Adrenal gland (tissue), 12 donors: Measurements from ENCODE around the gene FBXL12. TPM values are rescaled to one million over a fixed set of nuclear protein-coding genes. Genes with fewer than 3 reads are reported as not detected.
A peak's percentile ranks its signal among the peaks of the same experiment; 100 is the strongest.

Experiments used
- DNase-seq, 7 donors: peaks; one replicate each; pipeline ENCODE4 v3.0.0-alpha.2; 2019 to 2020
- H3K27ac ChIP-seq, 5 donors: fragments of 200-600 bp; sonication (generic) in 4 of 5; 1 replicate in 3 of 5; 2 replicates in 2 of 5; pipeline versions ENCODE4 v1.5.1 to v1.8.0; 2016 to 2020; ENCODE audit warnings: mild to moderate bottlenecking in 1 of 5
- H3K27me3 ChIP-seq: fragments of 200-600 bp; 2 replicates; pipeline ENCODE4 v1.8.0; 2021
- H3K36me3 ChIP-seq, 2 donors: fragments of 200-600 bp; replicated peaks in 1 of 2; 1 replicate in 1 of 2; 2 replicates in 1 of 2; pipeline versions ENCODE4 v1.5.1 to v1.8.0; 2018 to 2022
- H3K4me1 ChIP-seq, 2 donors: fragments of 200-600 bp; replicated peaks in 1 of 2; 1 replicate in 1 of 2; 2 replicates in 1 of 2; pipeline versions ENCODE4 v1.5.1 to v1.8.0; 2018 to 2021
- H3K4me3 ChIP-seq, 4 donors: fragments of 200-600 bp; sonication (generic) in 3 of 4; one replicate each; pipeline ENCODE4 v1.5.1; 2016 to 2018
- H3K9me3 ChIP-seq, 3 donors: fragments of 200-600 bp; sonication (generic) in 1 of 3; replicated peaks in 1 of 3; 1 replicate in 2 of 3; 2 replicates in 1 of 3; pipeline versions ENCODE4 v1.5.1 to v1.8.0; 2016 to 2021
- CTCF ChIP-seq, 6 experiments: fragments of 450-650 bp in 4 of 6; fragments of 200-600 bp in 2 of 6; sonication (generic) in 1 of 6; IDR thresholded peaks; 1 replicate in 5 of 6; 2 replicates in 1 of 6; pipeline versions ENCODE4 v1.5.1 to v1.8.0; 2016 to 2021; ENCODE audit warnings: antibody characterized with exemption in 6 of 6, mild to moderate bottlenecking in 2 of 6, moderate library complexity in 1 of 6
- POLR2A ChIP-seq, 2 donors: fragments of 450-650 bp; IDR thresholded peaks; one replicate each; pipeline ENCODE4 v1.6.1; 2017; ENCODE audit warnings: antibody characterized with exemption in 2 of 2, mild to moderate bottlenecking in 2 of 2, moderate library complexity in 1 of 2
- WGBS, 4 donors: extraction: QIAGEN DNeasy Blood & Tissue Kit in 2 of 4; methylation state at CpG; one replicate each; pipeline versions ENCODE4 v1.1.5 to v1.1.7; 2013 to 2017; 5-methylcytosine and 5-hydroxymethylcytosine counted together
- intact Hi-C, 2 donors: fragments of 100-400 bp; cut with DNase I; formaldehyde crosslinking; loops; one replicate each; pipeline versions ENCODE4 v1.14.1 to v1.15.0; 2022 to 2023
- polyA plus RNA-seq, 3 donors: library from polyadenylated mRNA; stranded (reverse); fragments of 200-250 nt in 2 of 3; fragments of 350-450 nt in 1 of 3; fragmentation: Illumina TruSeq in 1 of 3; extraction: RNeasy Lipid Tissue Mini Kit (QIAGEN cat#74804) in 1 of 3; gene quantifications; one replicate each; pipeline ENCODE4 v1.2.3, GENCODE V29; 2013 to 2014
- total RNA-seq, 9 donors: library from RNA; depleted of rRNA in 4 of 9; stranded (reverse); fragments of >200 nt in 4 of 9; fragments of 120-200 nt in 1 of 9; fragmentation: NEBNext Ultra II Directional in 1 of 9; extraction: Animal tissue kit (Norgen Biotek cat#: 25700) in 1 of 9; gene quantifications; one replicate each; pipeline versions ENCODE4 v1.1.0 to v1.2.4, GENCODE V29; 2013 to 2023
- donor health status: healthy with polysubstance abuse.
- donor health status: Bipolar disorder and iron deficiency.
- donor health status: DM: yes; HTN: yes; CAD: no.
- donor health status: DM: no; HTN: no; CAD: no.
- donor health status: DM: no; HTN: no; CAD: no.
- donor health status: DM: yes; HTN: yes; CAD: no.

FBXL12 gene
- total and polyA plus RNA-seq, 12 donors = 6.6 to 31.7 (median 20.7) TPM

- no peak overlapping the region for H3K4me3 ChIP-seq
- no peak overlapping the region for H3K27ac ChIP-seq
- H3K27me3 ChIP-seq = no peaks in the 10 kb centered on the region
- peaks cover 0 to 11% of the 10 kb centered on the region in 2 donors for H3K36me3 ChIP-seq
- no peaks in the 10 kb centered on the region for H3K4me1 ChIP-seq
- intact Hi-C loops = no loop called here
- H3K9me3 ChIP-seq = no peaks in the 10 kb centered on the region
- 90 to 95% (median 93%) methylated on average over 10 of the region's 10 CpGs for WGBS, 4 donors
- TF ChIP-seq CTCF (IDR thresholded peaks at IDR 0.05) (no peak), POLR2A (IDR thresholded peaks at IDR 0.05) (no peak)
- no peak for DNase-seq
Measured at GRCh38 chr19:9801976-9802375, 16.9 kb downstream of the FBXL12 start.

- Histone ChIP-seq H3K36me3 (no peaks in the 10 kb centered on the region), H3K27ac (no peak overlapping the region), H3K9me3 (no peaks in the 10 kb centered on the region), H3K27me3 (no peaks in the 10 kb centered on the region), H3K4me3 (no peak overlapping the region), H3K4me1 (no peaks in the 10 kb centered on the region)
- DNase-seq = peak in 1 of 7 donors; percentile 3
- no peak for TF ChIP-seq POLR2A (IDR thresholded peaks at IDR 0.05)
- no peak for TF ChIP-seq CTCF (IDR thresholded peaks at IDR 0.05)
- intact Hi-C loops = loop anchor here (5.0 to 10.0 kb wide), 6 partner anchors 48 to 664 kb away; partner anchors contain the start of genes ZNF561 (in 1 of the 2) and ZNF699 (in 1 of the 2)
Measured at GRCh38 chr19:9799162-9799561, 19.7 kb downstream of the FBXL12 start.

- no peaks in the 10 kb centered on the region for H3K36me3 ChIP-seq
- no peaks in the 10 kb centered on the region for H3K4me1 ChIP-seq
- intact Hi-C loops = loop anchor here (5.0 to 10.0 kb wide), 6 partner anchors 49 to 663 kb away; partner anchors contain the start of genes ZNF561 (in 1 of the 2) and ZNF699 (in 1 of the 2)
- no peak overlapping the region for H3K4me3 ChIP-seq
- no peak overlapping the region for H3K27ac ChIP-seq
- no peaks in the 10 kb centered on the region for H3K27me3 ChIP-seq
- H3K9me3 ChIP-seq = no peaks in the 10 kb centered on the region
- WGBS, 4 donors = 85 to 95% (median 91%) methylated on average over 4 to 5 of the region's 5 CpGs
- DNase-seq = no peak
- TF ChIP-seq CTCF (IDR thresholded peaks at IDR 0.05) = no peak
- TF ChIP-seq POLR2A (IDR thresholded peaks at IDR 0.05) = no peak
Measured at GRCh38 chr19:9797871-9798270, 21.0 kb downstream of the FBXL12 start.

- DNase-seq = peak; percentile 80 to 96 (median 85)
- Histone ChIP-seq H3K36me3 (no peaks in the 10 kb centered on the region), H3K4me1 (peaks cover 0 to 2% of the 10 kb centered on the region in 2 donors), H3K27ac (no peak overlapping the region), H3K27me3 (no peaks in the 10 kb centered on the region), H3K9me3 (no peaks in the 10 kb centered on the region), H3K4me3 (no peak overlapping the region)
- WGBS, 4 donors = 46 to 49% (median 48%) methylated on average over 6 of the region's 6 CpGs
- peak in 5 of 6 experiments; percentile 76 to 94 (median 88) for TF ChIP-seq CTCF (IDR thresholded peaks at IDR 0.05)
- no peak for TF ChIP-seq POLR2A (IDR thresholded peaks at IDR 0.05)
- intact Hi-C loops = loop anchor here (5.0 to 10.0 kb wide), 6 partner anchors 51 to 661 kb away; partner anchors contain the start of genes ZNF561 (in 1 of the 2) and ZNF699 (in 1 of the 2)
Measured at GRCh38 chr19:9796113-9796773, 22.6 kb downstream of the FBXL12 start.
